HepG2 (cell line): Measurements from ENCODE around the gene IL32. TPM values are rescaled to one million over a fixed set of nuclear protein-coding genes. Genes with fewer than 3 reads are reported as not detected.

Source experiments
- ASH2L ChIP-seq: fragments of 300-600, 200-600 bp; sonication (generic); IDR thresholded peaks from 2 replicates; pipeline ENCODE4 v1.7.0; 2017; ENCODE audit warnings: low read depth, mild to moderate bottlenecking, moderate library complexity, mixed read lengths, low read length; ENCODE audit not compliant: insufficient read length
- ATF7 ChIP-seq, 2 experiments: fragments of 450-650 bp in 1 of 2; sonication (generic) in 1 of 2; formaldehyde crosslinking in 1 of 2; IDR thresholded peaks; 2 replicates each; pipeline versions ENCODE4 v1.4.0 to v1.6.1; 2016 to 2020; ENCODE audit warnings: antibody characterized with exemption in 1 of 2, mild to moderate bottlenecking in 1 of 2, missing genetic modification reagents in 1 of 2
- HHEX ChIP-seq: IDR thresholded peaks from 2 replicates; pipeline ENCODE4 v1.6.1; 2016; ENCODE audit warnings: control low read depth
- HOXA3 ChIP-seq: sonication (generic); formaldehyde crosslinking; IDR thresholded peaks from 2 replicates; pipeline ENCODE4 v1.5.0; 2020; ENCODE audit warnings: missing genetic modification reagents
- KLF13 ChIP-seq: sonication (generic); formaldehyde crosslinking; IDR thresholded peaks from 2 replicates; pipeline ENCODE4 v1.4.0; 2020; ENCODE audit warnings: mild to moderate bottlenecking, missing genetic modification reagents
- MAFF ChIP-seq: IDR thresholded peaks from 2 replicates; pipeline ENCODE4 v1.6.1; 2011; ENCODE audit warnings: low read depth, low read length, improper control_type of control experiment
- MEF2D ChIP-seq: sonication (generic); formaldehyde crosslinking; IDR thresholded peaks from 2 replicates; pipeline ENCODE4 v1.5.1; 2020; ENCODE audit warnings: mild to moderate bottlenecking, missing genetic modification reagents
- MLXIP ChIP-seq: sonication (generic); formaldehyde crosslinking; IDR thresholded peaks from 2 replicates; pipeline ENCODE4 v1.9.0; 2021; ENCODE audit warnings: missing genetic modification reagents, borderline replicate concordance
- MTA3 ChIP-seq: sonication (generic); formaldehyde crosslinking; IDR thresholded peaks from 2 replicates; pipeline ENCODE4 v1.4.0; 2020; ENCODE audit warnings: missing genetic modification reagents
- MXD3 ChIP-seq: IDR thresholded peaks from 2 replicates; pipeline ENCODE4 v1.6.1; 2016; ENCODE audit warnings: mild to moderate bottlenecking, missing biosample characterization, missing genetic modification reagents
- RBAK ChIP-seq: sonication (generic); formaldehyde crosslinking; IDR thresholded peaks from 2 replicates; pipeline ENCODE4 v1.5.1; 2020; ENCODE audit warnings: mild to moderate bottlenecking, missing genetic modification reagents
- SMAD1 ChIP-seq: sonication (generic); formaldehyde crosslinking; IDR thresholded peaks from 2 replicates; pipeline ENCODE4 v1.4.0; 2020; ENCODE audit warnings: missing genetic modification reagents, low read depth, mild to moderate bottlenecking, borderline replicate concordance
- STAG1 ChIP-seq: sonication (generic); formaldehyde crosslinking; IDR thresholded peaks from 2 replicates; pipeline ENCODE4 v1.4.0; 2020; ENCODE audit warnings: missing genetic modification reagents
- TARDBP ChIP-seq: sonication (generic); formaldehyde crosslinking; IDR thresholded peaks from 2 replicates; pipeline ENCODE4 v1.8.0; 2022; ENCODE audit warnings: mild to moderate bottlenecking, missing genetic modification reagents
- TIGD3 ChIP-seq: sonication (generic); formaldehyde crosslinking; IDR thresholded peaks from 2 replicates; pipeline ENCODE4 v1.5.1; 2020; ENCODE audit warnings: mild to moderate bottlenecking, missing genetic modification reagents, borderline replicate concordance
- YY1 ChIP-seq: IDR thresholded peaks from 2 replicates; pipeline ENCODE4 v1.6.1; 2011; ENCODE audit warnings: low read length, low read depth, moderate library complexity, mild to moderate bottlenecking; ENCODE audit not compliant: insufficient read depth, insufficient replicate concordance
- ZBTB25 ChIP-seq: IDR thresholded peaks from 2 replicates; pipeline ENCODE4 v1.6.1; 2018; ENCODE audit warnings: missing genetic modification reagents
- ZMYM4 ChIP-seq: sonication (generic); formaldehyde crosslinking; IDR thresholded peaks from 2 replicates; pipeline ENCODE4 v1.8.1; 2023; ENCODE audit warnings: mild to moderate bottlenecking, missing genetic modification reagents
- ZNF10 ChIP-seq: sonication (generic); formaldehyde crosslinking; IDR thresholded peaks from 2 replicates; pipeline ENCODE4 v1.4.0; 2020; ENCODE audit warnings: mild to moderate bottlenecking, low read depth, missing genetic modification reagents, borderline replicate concordance
- ZNF333 ChIP-seq: sonication (generic); formaldehyde crosslinking; IDR thresholded peaks from 2 replicates; pipeline ENCODE4 v1.4.0; 2020; ENCODE audit warnings: mild to moderate bottlenecking, missing genetic modification reagents, borderline replicate concordance
- ZNF563 ChIP-seq: sonication (generic); formaldehyde crosslinking; IDR thresholded peaks from 2 replicates; pipeline ENCODE4 v1.8.0; 2022; ENCODE audit warnings: mild to moderate bottlenecking, moderate library complexity, missing genetic modification reagents
- ZNF740 ChIP-seq: sonication (generic); formaldehyde crosslinking; IDR thresholded peaks from 2 replicates; pipeline ENCODE4 v1.4.0; 2020; ENCODE audit warnings: missing genetic modification reagents
- ZSCAN20 ChIP-seq: sonication (generic); formaldehyde crosslinking; IDR thresholded peaks from 2 replicates; pipeline ENCODE4 v1.4.0; 2020; ENCODE audit warnings: missing genetic modification reagents, mild to moderate bottlenecking, borderline replicate concordance
- ZSCAN25 ChIP-seq: sonication (generic); formaldehyde crosslinking; IDR thresholded peaks from 2 replicates; pipeline ENCODE4 v1.8.0; 2022; ENCODE audit warnings: mild to moderate bottlenecking, missing genetic modification reagents
- polyA plus RNA-seq, 8 experiments: library from polyadenylated mRNA; depleted of rRNA in 3 of 8; stranded (reverse) in 7 of 8; unstranded in 1 of 8; fragments of >200 nt; fragmentation: Illumina TruSeq in 4 of 8; extraction: Trizol in 4 of 8; gene quantifications; 2 replicates each; pipeline versions ENCODE4 v1.2.1 to v1.2.3, GENCODE V29; 2011 to 2016; ENCODE audit warnings: low read depth in 4 of 8, missing spikeins in 1 of 8, mixed read lengths in 1 of 8; ENCODE audit not compliant: insufficient read depth in 1 of 8
- total RNA-seq, 5 experiments: library from RNA; depleted of rRNA; stranded (reverse); fragments of >200 nt; fragmentation: Illumina TruSeq; extraction: Trizol; gene quantifications; 2 replicates each; pipeline ENCODE4 v1.2.3, GENCODE V29; 2016; ENCODE audit warnings: low read depth in 1 of 5

Gene IL32
- total and polyA plus RNA-seq, 2 of the 13 experiments (the other 11 are each of a cell fraction or from before 2014, with no cell fraction given): 115 to 165 TPM

- TF ChIP-seq ZNF740 (CRISPR knock-in tag) (peak; percentile 99), ZBTB25 (peak; percentile 39; the same call in 1 of the 2 replicates), MAFF (no peak), ZMYM4 (CRISPR knock-in tag) (peak; percentile 70; the same call in 1 of the 2 replicates), MTA3 (CRISPR knock-in tag) (no peak), ZNF563 (CRISPR knock-in tag) (peak; percentile 62), HHEX (CRISPR knock-in tag) (no peak), ZNF10 (CRISPR knock-in tag) (no peak), KLF13 (CRISPR knock-in tag) (0 out of 2 replicates have a peak, but pooled peaks have one; percentile 21), TARDBP (CRISPR knock-in tag) (no peak), MEF2D (CRISPR knock-in tag) (no peak), SMAD1 (CRISPR knock-in tag) (peak; percentile 91; the same call in 1 of the 2 replicates), RBAK (no peak), MLXIP (CRISPR knock-in tag) (no peak), HOXA3 (CRISPR knock-in tag) (peak; percentile 78; the same call in 1 of the 2 replicates), ZNF333 (CRISPR knock-in tag) (no peak), ASH2L (peak; percentile 42), STAG1 (peak; percentile 86), YY1 (peak; percentile 49), MXD3 (CRISPR knock-in tag) (peak; percentile 82; the same call in 1 of the 2 replicates), TIGD3 (CRISPR knock-in tag) (no peak), ZSCAN25 (peak; percentile 84), ATF7 (IDR thresholded peaks at IDR 0.05) (no peak), ATF7 (CRISPR knock-in tag; IDR thresholded peaks at IDR 0.05) (peak; percentile 79), ZSCAN20 (0 out of 2 replicates have a peak, but pooled peaks have one; percentile 50)
These were observed 6.3 kb upstream of the IL32 start (continued) for GRCh38 chr16:3059041-3059722.
